Calu3 (cell line): ENCODE data around the gene PDE4B. TPM values are rescaled to one million over a fixed set of nuclear protein-coding genes. Genes with fewer than 3 reads are reported as not detected.

ENCODE experiments used
- BruUV-seq: library from RNA; stranded (reverse); fragments of 400-500 nt; replicated peaks from 2 replicates; lab custom pipeline; 2021; lab: Mats Ljungman, UMichigan
- CTCF ChIA-PET: fragments of 300-600 bp; sonication (Branson Sonifier 250); formaldehyde crosslinking; loops from one replicate; lab custom pipeline; 2022; ENCODE audit warnings: antibody characterized with exemption; lab: Charles Lee
- DNase-seq: peaks from one replicate; pipeline ENCODE4 v3.0.0; 2022
- H3K27ac Mint-ChIP-seq: one replicate; pipeline ENCODE4 v1.8.0; 2022; ENCODE audit warnings: mixed read lengths; ENCODE audit not compliant: unreplicated experiment
- H3K27me3 Mint-ChIP-seq: one replicate; pipeline ENCODE4 v1.8.0; 2022; ENCODE audit warnings: mixed read lengths; ENCODE audit not compliant: unreplicated experiment
- H3K36me3 Mint-ChIP-seq: one replicate; pipeline ENCODE4 v1.8.0; 2022; ENCODE audit warnings: mild to moderate bottlenecking, moderate library complexity, mixed read lengths; ENCODE audit not compliant: insufficient read depth, unreplicated experiment
- H3K4me1 Mint-ChIP-seq: one replicate; pipeline ENCODE4 v1.8.0; 2022; ENCODE audit warnings: mild to moderate bottlenecking, low read depth, mixed read lengths; ENCODE audit not compliant: unreplicated experiment
- H3K4me3 Mint-ChIP-seq: one replicate; pipeline ENCODE4 v1.8.0; 2022; ENCODE audit warnings: mild to moderate bottlenecking, low read depth, moderate library complexity, mixed read lengths; ENCODE audit not compliant: unreplicated experiment
- H3K9me3 Mint-ChIP-seq: one replicate; pipeline ENCODE4 v1.8.0; 2022; ENCODE audit warnings: low read depth, mixed read lengths; ENCODE audit not compliant: unreplicated experiment
- CTCF ChIP-seq: fragments of 200-600 bp; IDR thresholded peaks from one replicate; pipeline ENCODE4 v1.8.0; 2022; ENCODE audit warnings: antibody characterized with exemption; ENCODE audit not compliant: unreplicated experiment
- intact Hi-C: fragments of 100-400 bp; cut with micrococcal nuclease; formaldehyde crosslinking; loops from one replicate; pipeline ENCODE4 v1.10.0; 2022; ENCODE audit not compliant: unreplicated experiment
- total RNA-seq: library from RNA; stranded (reverse); gene quantifications from 2 replicates; pipeline ENCODE4 v1.2.3, GENCODE V29; 2022

PDE4B gene
- total RNA-seq, 1 experiment from 2014 or later: 2.9 TPM

DNA sequence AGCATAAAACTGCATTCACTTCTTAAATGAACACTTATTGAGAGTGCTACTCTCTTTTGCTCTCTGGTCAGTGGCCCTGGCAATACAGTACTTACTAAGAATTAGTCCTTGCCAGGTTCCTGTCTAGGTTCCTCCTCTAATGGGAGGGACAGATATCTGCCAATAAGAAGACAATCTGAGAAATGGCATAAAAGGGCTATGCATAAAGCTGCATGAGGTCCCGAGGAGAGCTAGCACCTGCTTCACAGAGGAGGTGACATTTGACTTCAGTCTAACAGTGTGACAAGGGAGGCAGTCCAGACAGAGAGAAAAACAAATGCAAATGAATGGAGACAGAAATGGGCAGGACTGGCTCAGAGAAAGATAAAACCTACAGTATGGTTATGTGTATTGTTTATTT, 384.1 kb downstream of the PDE4B start:
- no peak overlapping the region for H3K27ac Mint-ChIP-seq
- DNase-seq: no peak
- CTCF ChIA-PET: no interaction called here
- TF ChIP-seq CTCF: no peak
- H3K4me3 Mint-ChIP-seq: no peak overlapping the region
- no TSS peak for BruUV-seq
- no peaks in the 10 kb centered on the region for H3K36me3 Mint-ChIP-seq
- H3K9me3 Mint-ChIP-seq: no peaks in the 10 kb centered on the region
- intact Hi-C loops: no loop called here
- H3K27me3 Mint-ChIP-seq: no peaks in the 10 kb centered on the region
- peaks cover 13% of the 10 kb centered on the region for H3K4me1 Mint-ChIP-seq

GRCh38 chr1:66177510-66177909, 384.8 kb downstream of the PDE4B start:
- peaks cover 13% of the 10 kb centered on the region for H3K4me1 Mint-ChIP-seq
- DNase-seq: peak; percentile 8
- no peak for TF ChIP-seq CTCF
- H3K4me3 Mint-ChIP-seq: no peak overlapping the region
- CTCF ChIA-PET: no interaction called here
- no peak overlapping the region for H3K27ac Mint-ChIP-seq
- no peaks in the 10 kb centered on the region for H3K9me3 Mint-ChIP-seq
- H3K27me3 Mint-ChIP-seq: no peaks in the 10 kb centered on the region
- no TSS peak for BruUV-seq
- no peaks in the 10 kb centered on the region for H3K36me3 Mint-ChIP-seq
- intact Hi-C loops: no loop called here

DNA sequence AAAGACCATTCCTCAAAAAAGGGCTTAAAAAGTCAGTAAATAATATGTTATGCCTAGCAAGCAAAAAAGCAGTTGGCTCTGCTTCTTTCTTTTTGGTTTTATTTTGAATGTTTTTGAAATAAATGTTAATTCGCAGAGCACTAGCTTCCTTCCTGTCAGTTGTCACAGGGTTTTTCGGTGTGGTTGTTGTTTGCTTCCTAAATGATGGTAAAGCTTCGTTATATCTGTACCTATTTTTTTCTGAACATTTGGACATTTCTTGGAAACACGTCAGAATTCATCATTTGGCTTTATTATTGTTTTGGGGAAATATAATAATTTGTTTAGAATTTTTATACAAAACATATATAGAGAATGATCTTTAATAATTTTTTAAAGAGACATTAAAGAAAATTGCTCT, 389.3 kb downstream of the PDE4B start:
- intact Hi-C loops: loop anchor here (5.0 kb wide), 1 partner anchor 55 kb away; no protein-coding TSS in a partner anchor
- Mint-ChIP-seq H3K4me3 (no peak overlapping the region), H3K27ac (no peak overlapping the region)

GRCh38 chr1:66182551-66183178, 390.0 kb downstream of the PDE4B start:
- DNase-seq: no peak
- intact Hi-C loops: loop anchor here (5.0 kb wide), 1 partner anchor 55 kb away; no protein-coding TSS in a partner anchor
- H3K27ac Mint-ChIP-seq: no peak overlapping the region
- no peak for TF ChIP-seq CTCF
- no TSS peak for BruUV-seq
- no peaks in the 10 kb centered on the region for H3K27me3 Mint-ChIP-seq
- CTCF ChIA-PET: interaction anchor here (0.5 kb wide), 1 partner anchor 217 kb away, joined by 3 read pairs; no protein-coding TSS in a partner anchor
- H3K4me1 Mint-ChIP-seq: peaks cover under 1% of the 10 kb centered on the region
- H3K4me3 Mint-ChIP-seq: no peak overlapping the region
- H3K36me3 Mint-ChIP-seq: no peaks in the 10 kb centered on the region
- H3K9me3 Mint-ChIP-seq: no peaks in the 10 kb centered on the region

More for the DNA sequence above, 389.3 kb downstream of the PDE4B start:
- TF ChIP-seq CTCF: no peak
- peaks cover 7% of the 10 kb centered on the region for H3K4me1 Mint-ChIP-seq
- no peak for DNase-seq
- H3K27me3 Mint-ChIP-seq: no peaks in the 10 kb centered on the region
- no peaks in the 10 kb centered on the region for H3K36me3 Mint-ChIP-seq
- CTCF ChIA-PET: interaction anchor here (0.5 kb wide), 1 partner anchor 217 kb away, joined by 3 read pairs; no protein-coding TSS in a partner anchor
- no peaks in the 10 kb centered on the region for H3K9me3 Mint-ChIP-seq
- BruUV-seq: no TSS peak
